ENCODE results near the gene KCNK16.

- TF ChIP-seq CTCF (IDR thresholded peaks at IDR 0.05) (no peak), POLR2A (IDR thresholded peaks at IDR 0.05) (no peak)
These were observed 45.2 kb upstream of the KCNK16 start for GRCh38 chr6:39367700-39368099.

Data from lower leg skin (tissue), 3 donors.